SIG-M5 treated with dmso at 0.1 percent for 504 hours (cell line): Measurements from ENCODE around the gene C4orf51.
"Not testable (repeated sequence)": the region's sequence is repeated elsewhere in the genome, so short reads cannot be mapped to it uniquely, and the experiment has no call there.

Source experiments
- DNase-seq: peaks from one replicate; lab custom pipeline; 2025; ENCODE audit not compliant: unreplicated experiment; lab: John Stamatoyannopoulos, UW

Gene C4orf51

DNA sequence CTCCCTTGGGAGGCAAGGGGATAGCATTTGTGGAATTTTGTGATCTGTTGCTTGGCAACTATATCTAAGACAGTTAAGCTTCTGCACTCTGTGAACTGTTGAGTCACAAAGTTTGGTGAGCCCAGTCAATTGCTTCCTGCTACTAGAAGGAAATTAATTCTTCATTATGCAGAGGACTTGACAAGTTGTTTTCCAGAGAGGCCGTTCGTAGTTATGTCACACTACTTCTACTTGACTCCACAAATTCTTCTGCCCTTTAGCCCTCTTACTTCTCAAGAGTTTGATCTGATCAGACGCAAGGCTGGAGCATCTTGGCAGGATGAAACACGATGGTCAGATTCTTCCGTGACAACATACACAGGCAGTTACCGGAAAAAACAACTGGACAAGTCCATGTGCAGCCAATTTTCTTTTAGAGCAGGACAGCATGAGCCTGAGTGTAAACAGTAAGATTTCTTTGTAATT is at the start of gene C4orf51:
Gene C4orf51, plus strand, starts transcription at position 156 of the 465 bp plus-strand sequence. Its CDS starts 58 bp downstream, at position 214.
- DNase-seq, result no peak

DNA sequence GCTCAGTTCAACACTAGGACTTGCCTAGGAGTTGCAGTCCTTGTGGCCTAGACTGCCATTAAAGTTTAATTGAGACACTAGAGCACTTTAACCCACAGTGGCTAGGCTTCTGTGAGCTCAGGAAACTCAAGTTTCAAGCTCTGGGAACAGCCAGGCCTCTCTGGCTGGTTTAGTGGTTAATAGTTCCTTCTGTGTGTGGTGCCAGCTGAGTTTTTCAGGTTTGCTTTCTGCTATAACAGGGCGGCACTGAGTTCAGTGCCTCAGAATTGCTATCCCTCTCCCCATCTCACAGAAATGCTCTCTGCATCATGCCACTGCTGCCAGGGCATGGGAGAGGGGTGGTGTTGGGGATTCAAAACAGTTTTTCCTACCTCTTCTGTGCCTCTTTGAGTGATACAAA is 44.8 kb upstream of the C4orf51 start:
- DNase-seq, result no peak

DNA sequence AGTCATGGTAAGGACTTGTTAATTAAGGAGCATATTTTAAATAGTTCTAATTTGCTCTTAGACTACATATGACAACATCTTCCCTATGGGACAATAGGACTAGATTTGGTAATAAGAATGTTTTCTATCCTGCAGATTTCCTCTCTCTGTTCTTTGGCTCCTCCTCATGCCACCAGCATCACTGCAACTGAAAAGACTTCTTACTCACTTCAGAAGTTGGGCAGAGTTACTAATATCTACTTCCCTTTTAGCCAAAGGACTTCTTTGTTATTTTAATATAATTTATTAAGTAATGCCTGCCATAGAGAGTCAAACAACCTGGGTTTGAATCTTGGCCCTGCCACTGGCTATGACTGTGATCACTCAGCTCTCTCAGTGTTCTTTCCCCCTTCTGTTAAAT is 44.3 kb upstream of the C4orf51 start:
- DNase-seq, result no peak

DNA sequence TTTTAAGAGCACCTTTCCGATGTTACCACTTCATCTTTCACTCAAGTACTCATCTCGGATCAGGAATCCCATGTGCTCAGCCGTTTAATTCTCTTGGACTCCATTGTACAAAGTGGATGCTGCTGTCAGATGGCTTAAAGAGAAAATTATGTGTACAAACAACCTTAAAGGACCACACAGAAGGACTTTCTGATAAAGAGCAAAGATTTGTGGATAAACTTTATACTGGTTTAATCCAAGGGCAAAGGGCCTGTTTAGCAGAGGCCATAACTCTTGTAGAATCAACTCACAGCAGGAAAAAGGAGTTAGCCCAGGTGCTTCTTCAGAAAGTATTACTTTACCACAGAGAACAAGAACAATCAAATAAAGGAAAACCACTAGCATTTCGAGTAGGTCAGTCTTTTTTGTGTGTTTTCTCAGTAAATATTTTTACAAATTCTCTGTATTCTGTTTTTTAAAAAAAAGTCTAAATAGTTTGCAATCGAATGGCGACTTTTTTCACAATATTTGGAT is 40.7 kb upstream of the C4orf51 start:
- no peak for DNase-seq

GRCh38 chr4:145640236-145640635 is 39.7 kb upstream of the C4orf51 start:
- not testable (repeated sequence) for DNase-seq

DNA sequence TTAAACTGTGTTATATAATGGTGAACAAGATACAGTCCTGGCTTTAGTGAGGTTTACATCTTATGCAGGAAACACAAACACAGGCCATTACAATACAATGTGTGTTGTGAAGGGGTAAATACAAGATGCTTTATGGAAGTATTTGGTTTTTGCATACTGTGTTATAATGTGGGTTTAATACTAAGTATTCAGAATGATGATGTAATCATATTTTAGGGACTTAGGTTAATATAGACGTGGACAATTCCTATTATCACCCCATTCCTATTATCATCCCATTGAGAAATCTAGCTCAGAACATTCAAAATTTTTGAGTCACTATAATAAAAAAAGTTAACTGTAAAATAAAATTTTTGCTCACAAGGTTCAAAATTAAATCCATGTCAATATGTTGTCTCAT is 36.7 kb upstream of the C4orf51 start:
- no peak for DNase-seq

- no peak for DNase-seq
These were observed 35.2 kb upstream of the C4orf51 start for GRCh38 chr4:145644699-145645098.

- no peak for DNase-seq
These were observed 23.8 kb upstream of the C4orf51 start for GRCh38 chr4:145656156-145656555.

DNA sequence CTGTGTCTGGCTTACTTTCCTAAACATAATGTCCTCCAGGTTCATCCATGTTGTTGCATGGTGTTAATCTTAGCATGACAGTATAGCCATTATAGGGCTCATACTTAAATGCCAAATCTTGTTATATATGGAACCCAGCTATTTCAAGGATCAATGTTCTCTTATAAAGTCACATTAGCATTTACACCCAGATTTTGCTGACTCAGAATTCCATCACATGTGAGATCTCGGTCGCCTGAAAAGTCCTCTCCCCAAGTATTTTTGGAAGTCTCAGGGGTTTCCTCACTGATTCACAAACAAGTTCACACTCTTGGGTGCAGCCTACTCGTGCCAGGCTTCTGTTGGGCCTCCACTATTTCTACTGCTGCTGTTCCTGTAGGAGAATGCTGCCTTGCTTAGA is 19.9 kb upstream of the C4orf51 start:
- no peak for DNase-seq

DNA sequence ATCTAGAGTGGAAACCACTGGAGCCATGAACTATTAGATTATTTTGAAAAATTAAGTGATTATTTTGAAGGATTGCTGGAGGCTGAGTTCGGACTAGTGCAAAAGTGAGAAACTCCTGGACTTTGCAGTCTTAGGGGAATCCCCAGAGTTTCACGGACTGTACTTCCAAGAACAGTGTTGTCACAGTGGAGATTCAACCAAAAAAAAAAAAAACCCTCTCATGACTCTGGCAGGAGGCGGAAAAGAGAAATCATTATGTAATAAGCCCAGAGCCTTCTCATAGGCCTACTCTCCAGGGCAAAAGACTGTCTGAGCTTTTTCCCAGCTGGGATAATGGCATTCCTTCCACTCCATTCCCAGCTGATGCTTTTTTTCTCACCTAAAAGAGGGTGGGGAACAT is 16.8 kb upstream of the C4orf51 start:
- DNase-seq, result no peak

- DNase-seq, result no peak
These were observed 14.2 kb upstream of the C4orf51 start for GRCh38 chr4:145665773-145666172.

DNA sequence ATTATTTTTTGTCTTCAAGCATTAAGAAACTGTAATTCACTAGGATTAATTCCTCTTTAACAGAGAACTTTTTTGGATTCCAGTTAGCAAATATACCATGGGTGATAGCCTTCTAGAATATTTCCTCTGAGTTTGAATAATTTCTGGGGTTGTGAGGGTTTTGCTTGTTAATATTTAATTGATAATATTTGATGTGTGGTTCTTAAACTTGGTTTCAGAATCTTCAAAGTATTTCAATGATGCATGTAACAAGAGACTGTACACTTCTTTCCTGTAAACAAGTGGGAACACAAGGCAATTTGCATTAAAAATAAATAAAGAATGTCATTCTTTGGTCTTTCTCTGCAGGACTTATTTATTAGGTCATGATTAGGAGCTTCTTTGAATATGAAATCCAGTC is 9.5 kb upstream of the C4orf51 start:
- no peak for DNase-seq

GRCh38 chr4:145679520-145679919 is 426 bp upstream of the C4orf51 start:
- DNase-seq, result peak; percentile 16

DNA sequence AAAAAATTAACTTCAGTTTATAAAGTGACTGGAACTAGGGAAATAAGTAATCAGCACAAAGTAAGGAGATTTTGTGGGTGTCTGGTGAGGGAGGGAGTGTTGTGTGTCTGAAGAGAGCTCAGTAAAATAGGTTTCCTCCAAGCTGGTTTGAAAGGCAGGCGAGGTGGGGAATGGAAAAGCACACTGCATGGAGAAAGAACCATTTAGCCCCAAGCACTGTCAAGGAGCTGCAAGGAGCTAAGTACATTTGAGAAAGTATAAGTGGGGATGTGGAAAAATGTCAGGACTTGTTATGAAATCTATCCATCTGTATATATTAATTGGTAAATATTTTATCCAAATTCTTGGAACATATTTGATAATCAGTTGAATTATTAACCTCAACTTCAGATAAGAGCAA is 956 bp downstream of the C4orf51 start:
- no peak for DNase-seq

DNA sequence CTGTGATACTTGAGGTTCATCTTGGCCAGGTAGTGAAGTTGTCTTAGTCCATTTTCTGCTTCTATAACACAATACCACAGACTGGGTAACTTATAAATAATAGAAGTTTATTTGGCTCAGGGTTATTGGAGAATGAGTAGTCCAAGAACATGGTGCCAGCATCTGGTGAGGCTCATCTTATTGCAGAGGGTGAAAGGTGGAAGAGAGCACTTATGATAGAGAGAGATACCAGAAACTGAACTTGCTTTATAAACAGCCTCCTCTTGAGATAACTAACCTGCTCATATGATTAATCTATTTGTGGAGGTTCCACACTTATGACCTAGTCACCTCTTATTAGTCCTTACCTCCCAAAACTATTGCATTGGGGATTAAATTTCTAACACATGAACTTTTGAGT is 1.6 kb downstream of the C4orf51 start:
- DNase-seq, result no peak

DNA sequence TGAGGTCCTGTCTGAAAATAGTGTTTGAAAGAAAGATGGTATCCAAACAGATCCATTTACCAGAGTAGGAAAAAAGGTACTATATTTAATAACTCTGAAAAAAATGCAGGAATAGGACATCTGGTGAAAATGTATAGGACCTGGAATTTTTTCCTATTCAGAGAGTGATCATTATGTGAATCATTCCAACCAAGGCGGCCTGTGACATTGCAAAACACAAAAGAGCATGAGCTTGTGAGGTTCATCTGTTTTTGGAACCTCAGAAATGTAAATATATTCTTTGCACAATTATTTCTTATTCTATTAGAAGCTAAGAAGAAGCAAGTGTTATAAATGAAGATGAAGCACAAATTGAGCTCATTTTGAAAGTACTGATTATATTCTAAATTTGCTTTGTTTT is 2.0 kb downstream of the C4orf51 start:
- no peak for DNase-seq

GRCh38 chr4:145686991-145687390 is 7.0 kb downstream of the C4orf51 start:
- DNase-seq, result no peak

- DNase-seq, result no peak
These were observed 10.7 kb downstream of the C4orf51 start for GRCh38 chr4:145690610-145691009.

DNA sequence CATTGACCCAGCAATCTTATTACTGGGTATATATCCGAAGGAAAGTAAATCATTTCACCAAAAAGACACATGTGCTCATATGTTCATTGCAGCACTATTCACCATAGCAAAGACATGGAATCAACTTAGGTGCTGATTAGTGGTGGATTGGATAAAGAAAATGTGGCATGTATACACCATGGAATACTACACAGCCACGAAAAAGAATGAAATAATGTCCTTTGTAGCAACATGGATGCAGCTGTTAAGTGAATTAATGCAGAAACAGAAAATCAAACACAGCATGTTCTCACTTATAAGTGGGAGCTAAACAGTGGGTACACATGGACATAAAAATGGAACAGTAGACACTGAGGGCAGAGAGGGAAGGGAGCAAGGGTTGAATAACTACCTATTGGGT is 11.5 kb downstream of the C4orf51 start:
- not testable (repeated sequence) for DNase-seq

- DNase-seq, result no peak
These were observed 15.0 kb downstream of the C4orf51 start for GRCh38 chr4:145694929-145695328.

DNA sequence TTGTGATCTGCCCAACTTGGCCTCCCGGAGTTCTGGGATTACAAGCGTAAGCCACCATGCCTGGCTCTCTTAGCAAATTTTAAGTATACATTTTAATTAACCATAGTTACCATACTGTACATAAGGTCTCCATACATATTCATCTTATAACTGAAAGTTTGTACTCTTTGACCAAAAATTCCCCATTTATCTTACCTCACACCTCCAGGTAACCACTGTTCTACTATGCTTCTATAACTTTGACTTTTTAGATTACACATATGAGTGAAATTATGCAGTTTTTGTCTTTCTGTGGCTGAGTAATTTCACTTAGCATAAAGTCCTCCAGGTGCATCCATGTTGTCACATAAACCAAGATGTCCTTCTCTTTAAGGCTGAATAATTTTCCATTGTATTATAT is 17.4 kb downstream of the C4orf51 start:
- DNase-seq, result no peak

DNA sequence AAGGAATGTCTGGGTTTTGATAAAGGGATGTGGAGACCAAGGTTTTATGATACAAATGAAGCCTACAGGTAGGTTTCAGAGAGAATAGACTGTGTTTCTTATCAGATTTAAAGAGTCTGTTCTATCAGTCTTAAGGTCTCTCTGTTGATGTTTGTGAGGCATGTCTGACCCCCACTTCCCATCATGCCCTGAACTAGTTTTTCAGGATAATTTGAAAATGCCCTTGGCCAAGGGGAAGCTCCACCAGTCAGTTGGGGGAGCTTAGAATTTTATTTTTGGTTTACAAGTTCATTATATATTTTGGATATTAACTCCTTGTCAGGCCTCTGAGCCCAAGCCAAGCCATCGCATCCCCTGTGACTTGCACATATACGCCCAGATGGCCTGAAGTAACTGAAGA is 18.6 kb downstream of the C4orf51 start:
- no peak for DNase-seq

DNA sequence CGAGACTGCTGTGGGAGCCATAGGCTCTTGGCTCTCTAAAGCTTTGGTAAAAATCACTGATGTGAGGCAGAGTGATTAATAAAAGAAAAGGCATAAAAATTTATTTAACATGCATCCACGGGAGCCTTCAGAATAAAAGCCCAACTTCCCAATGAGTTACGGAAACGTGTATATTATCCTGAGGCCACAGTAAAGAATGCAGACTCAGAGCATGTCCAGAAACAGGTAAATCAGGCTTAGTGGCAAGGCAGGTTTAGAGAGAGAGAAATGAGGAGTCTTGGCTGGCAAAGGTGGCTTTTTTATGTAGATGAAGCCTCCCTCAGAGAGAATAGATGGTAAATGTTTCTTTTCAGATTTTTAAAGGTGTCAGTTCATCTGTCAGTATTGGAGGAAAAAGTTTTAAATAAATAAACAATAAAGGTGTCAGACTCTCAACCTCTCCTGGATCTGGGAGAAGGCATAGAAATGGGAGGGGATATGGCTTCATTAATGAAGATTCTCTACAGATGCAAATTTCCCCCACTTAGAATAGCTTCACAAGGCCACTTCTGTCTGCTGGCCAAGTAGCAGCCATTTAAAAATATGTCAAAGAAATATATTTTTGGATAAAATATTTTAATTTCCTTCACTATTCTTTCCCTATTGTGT is 24.0 kb downstream of the C4orf51 start:
- DNase-seq, result peak; percentile 51
